Keratinocyte (primary cell): ENCODE data around the gene ARHGAP40.

Source experiments
- CTCF ChIP-seq, 3 experiments: IDR thresholded peaks in 1 of 3; conservative IDR thresholded peaks in 1 of 3; optimal IDR thresholded peaks in 1 of 3; 2 replicates in 2 of 3; 3 replicates in 1 of 3; pipeline versions ENCODE3 to v1.5.1; 2011; ENCODE audit warnings: low read length in 3 of 3, mild to moderate bottlenecking in 3 of 3, moderate library complexity in 2 of 3, control low read depth in 1 of 3, inconsistent platforms in 1 of 3; ENCODE audit not compliant: insufficient read depth in 2 of 3; ENCODE audit errors: extremely low read depth in 1 of 3
- EZH2 ChIP-seq: IDR thresholded peaks from one replicate; pipeline ENCODE4 v1.6.1; 2012; ENCODE audit warnings: inconsistent platforms, mild to moderate bottlenecking, low read length, moderate library complexity

- TF ChIP-seq CTCF (optimal IDR thresholded peaks at IDR 0.05 in 1 of 3, IDR thresholded peaks at IDR 0.05 in 1 of 3, conservative IDR thresholded peaks at IDR 0.05 in 1 of 3; ENCODE audit: extremely low read depth in 1 of 3, insufficient read depth in 2 of 3, low read length in 3 of 3), result no peak
- TF ChIP-seq EZH2, result no peak
Measured at GRCh38 chr20:38630727-38631126, 29.1 kb downstream of the ARHGAP40 start.
